Measurements from ENCODE around the gene IGHMBP2. TPM values are rescaled to one million over a fixed set of nuclear protein-coding genes. Genes with fewer than 3 reads are reported as not detected.
A peak's percentile ranks its signal among the peaks of the same experiment; 100 is the strongest.
"Not testable (repeated sequence)": the region's sequence is repeated elsewhere in the genome, so short reads cannot be mapped to it uniquely, and the experiment has no call there.

Gene IGHMBP2
- total RNA-seq, 2 experiments from 2014 or later, result 29.4 to 31.1 TPM

- CTCF ChIA-PET, result no interaction called here
- H3K4me1 Mint-ChIP-seq (ENCODE audit: low read depth), result peaks cover 11% of the 10 kb centered on the region
- no peak for DNase-seq
- H3K4me3 Mint-ChIP-seq, result no peak overlapping the region
- intact Hi-C loops (cut with micrococcal nuclease), result no loop called here
- H3K27ac Mint-ChIP-seq, result no peak overlapping the region
- H3K9me3 Mint-ChIP-seq, result no peaks in the 10 kb centered on the region
- H3K36me3 Mint-ChIP-seq (ENCODE audit: low read depth), result no peaks in the 10 kb centered on the region
- peaks cover 1% of the 10 kb centered on the region for H3K27me3 Mint-ChIP-seq (ENCODE audit: low read depth)
These were observed 64.9 kb downstream of the IGHMBP2 start for GRCh38 chr11:68968306-68969250.

- H3K9me3 Mint-ChIP-seq, result no peaks in the 10 kb centered on the region
- intact Hi-C loops (cut with micrococcal nuclease), result no loop called here
- no peaks in the 10 kb centered on the region for H3K36me3 Mint-ChIP-seq (ENCODE audit: low read depth)
- no peak overlapping the region for H3K4me3 Mint-ChIP-seq
- no peak overlapping the region for H3K27ac Mint-ChIP-seq
- CTCF ChIA-PET, result no interaction called here
- DNase-seq, result no peak
- H3K27me3 Mint-ChIP-seq (ENCODE audit: low read depth), result peaks cover 1% of the 10 kb centered on the region
- H3K4me1 Mint-ChIP-seq (ENCODE audit: low read depth), result peaks cover 7% of the 10 kb centered on the region
These were observed 65.7 kb downstream of the IGHMBP2 start for GRCh38 chr11:68969386-68969785.

DNA sequence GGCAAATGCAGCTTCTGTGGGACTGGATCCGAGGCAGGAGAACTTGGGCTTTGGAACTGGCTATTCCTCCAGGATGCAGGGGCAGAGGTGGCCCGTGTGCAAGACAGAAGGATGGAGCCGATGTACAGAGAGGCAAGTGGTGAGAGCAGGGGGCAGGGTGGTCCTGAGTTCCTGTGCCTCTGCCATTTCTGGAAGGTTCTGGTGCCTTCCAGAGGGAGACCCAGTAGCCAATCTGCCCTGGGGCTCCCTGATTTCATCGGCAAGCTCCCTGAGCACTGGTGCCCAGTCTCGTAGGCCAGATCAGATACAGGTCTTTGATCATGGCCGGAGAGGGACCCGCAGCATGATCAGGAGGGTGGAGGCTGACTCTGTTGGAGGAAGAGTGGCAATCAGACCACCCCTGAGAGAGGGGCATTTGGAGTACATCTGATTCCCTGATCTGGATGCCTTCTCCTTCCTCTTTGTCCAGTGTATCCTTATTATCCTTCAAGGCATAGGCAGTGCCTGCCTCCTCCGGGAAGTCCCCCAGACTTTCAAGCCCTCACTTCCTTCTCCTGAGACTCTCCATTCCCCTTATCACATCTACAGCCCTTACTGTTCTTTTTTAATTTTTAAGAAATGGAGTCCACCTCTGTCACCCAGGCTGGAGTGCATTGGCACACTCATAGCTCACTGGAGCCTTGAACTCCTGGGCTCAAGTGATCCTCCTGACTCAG, 67.4 kb downstream of the IGHMBP2 start:
- no peak overlapping the region for H3K4me3 Mint-ChIP-seq
- H3K27ac Mint-ChIP-seq, result no peak overlapping the region
- intact Hi-C loops (cut with micrococcal nuclease), result no loop called here
- CTCF ChIA-PET, result interaction anchor here (0.6 kb wide), 1 partner anchor 99 kb away, joined by 4 read pairs; no protein-coding TSS in a partner anchor
- H3K9me3 Mint-ChIP-seq, result no peaks in the 10 kb centered on the region
- peaks cover 2% of the 10 kb centered on the region for H3K4me1 Mint-ChIP-seq (ENCODE audit: low read depth)
- H3K27me3 Mint-ChIP-seq (ENCODE audit: low read depth), result peaks cover 1% of the 10 kb centered on the region
- DNase-seq, result no peak
- no peaks in the 10 kb centered on the region for H3K36me3 Mint-ChIP-seq (ENCODE audit: low read depth)

GRCh38 chr11:68973219-68973618, 69.5 kb downstream of the IGHMBP2 start:
- Mint-ChIP-seq H3K4me1 (ENCODE audit: low read depth) (no peaks in the 10 kb centered on the region), H3K27me3 (ENCODE audit: low read depth) (peaks cover 1% of the 10 kb centered on the region), H3K36me3 (ENCODE audit: low read depth) (no peaks in the 10 kb centered on the region), H3K9me3 (no peaks in the 10 kb centered on the region), H3K27ac (no peak overlapping the region), H3K4me3 (no peak overlapping the region)
- intact Hi-C loops (cut with micrococcal nuclease), result no loop called here
- CTCF ChIA-PET, result no interaction called here
- DNase-seq, result no peak

GRCh38 chr11:68973706-68974105, 70.0 kb downstream of the IGHMBP2 start:
- H3K36me3 Mint-ChIP-seq (ENCODE audit: low read depth); H3K27me3 Mint-ChIP-seq (ENCODE audit: low read depth); intact Hi-C loops (cut with micrococcal nuclease); DNase-seq; H3K4me1 Mint-ChIP-seq (ENCODE audit: low read depth); H3K4me3 Mint-ChIP-seq; H3K27ac Mint-ChIP-seq; CTCF ChIA-PET; H3K9me3 Mint-ChIP-seq: not testable (repeated sequence)

DNA sequence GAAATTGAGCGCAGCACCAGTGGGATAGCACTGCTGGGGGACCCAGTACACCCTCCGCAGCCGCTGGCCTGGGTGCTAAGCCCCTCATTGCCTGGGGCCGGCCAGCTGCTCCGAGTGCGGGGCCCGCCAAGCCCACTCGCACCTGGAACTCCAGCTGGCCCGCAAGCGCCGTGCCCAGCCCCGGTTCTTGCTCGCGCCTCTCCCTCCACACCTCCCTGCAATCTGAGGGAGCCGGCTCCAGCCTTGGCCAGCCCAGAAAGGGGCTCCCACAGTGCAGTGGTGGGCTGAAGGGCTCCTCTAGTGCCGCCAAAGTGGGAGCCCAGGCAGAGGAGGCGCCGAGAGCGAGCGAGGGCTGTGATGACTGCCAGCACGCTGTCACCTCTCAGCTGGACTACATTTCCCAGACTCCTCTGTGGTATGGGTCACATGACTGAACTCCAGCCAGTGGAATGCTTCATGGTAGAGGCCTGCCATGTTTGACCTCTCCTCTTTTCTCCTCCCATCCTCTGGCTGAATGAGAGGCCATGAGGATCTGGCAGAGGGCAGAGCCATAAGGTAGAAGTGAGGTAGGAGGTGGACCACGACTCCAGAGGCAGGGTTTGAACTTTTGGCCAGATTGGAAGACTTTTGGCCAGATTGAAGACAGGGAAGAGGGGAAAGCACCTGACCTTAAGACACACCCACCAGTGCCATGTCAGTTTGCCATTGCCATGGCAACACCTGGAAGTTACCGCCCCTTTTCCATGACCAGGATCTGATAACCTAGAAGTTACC, 70.9 kb downstream of the IGHMBP2 start:
- no peaks in the 10 kb centered on the region for H3K36me3 Mint-ChIP-seq (ENCODE audit: low read depth)
- no peak overlapping the region for H3K4me3 Mint-ChIP-seq
- H3K27ac Mint-ChIP-seq, result no peak overlapping the region
- H3K9me3 Mint-ChIP-seq, result no peaks in the 10 kb centered on the region
- intact Hi-C loops (cut with micrococcal nuclease), result no loop called here
- peak; percentile 18 for DNase-seq
- no peaks in the 10 kb centered on the region for H3K4me1 Mint-ChIP-seq (ENCODE audit: low read depth)
- CTCF ChIA-PET, result no interaction called here
- H3K27me3 Mint-ChIP-seq (ENCODE audit: low read depth), result peaks cover 1% of the 10 kb centered on the region

DNA sequence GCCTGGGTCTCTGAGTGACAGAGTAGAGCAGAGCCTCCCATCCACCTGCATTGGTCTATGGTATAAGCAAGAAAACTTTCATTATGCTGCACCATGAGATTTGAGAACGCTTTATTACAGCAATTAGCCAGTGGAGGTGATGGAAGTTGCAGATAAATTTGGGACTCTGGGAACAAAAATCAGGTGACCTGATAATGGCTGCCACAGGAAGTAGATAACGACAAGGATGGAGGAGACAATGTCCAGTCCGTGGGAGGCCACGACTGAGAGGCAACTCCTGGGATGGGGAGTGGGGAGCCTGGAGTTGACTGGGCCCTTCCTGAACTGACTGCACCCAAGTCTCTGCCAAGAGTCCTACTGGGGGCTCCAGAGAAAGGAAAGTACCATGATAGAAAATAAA, 72.4 kb downstream of the IGHMBP2 start:
- Mint-ChIP-seq H3K4me1 (ENCODE audit: low read depth) (no peaks in the 10 kb centered on the region), H3K27me3 (ENCODE audit: low read depth) (no peaks in the 10 kb centered on the region), H3K9me3 (no peaks in the 10 kb centered on the region), H3K4me3 (no peak overlapping the region), H3K27ac (no peak overlapping the region), H3K36me3 (ENCODE audit: low read depth) (no peaks in the 10 kb centered on the region)
- intact Hi-C loops (cut with micrococcal nuclease), result no loop called here
- DNase-seq, result no peak
- CTCF ChIA-PET, result no interaction called here

GRCh38 chr11:68976563-68976962, 72.9 kb downstream of the IGHMBP2 start:
- Mint-ChIP-seq H3K27ac (no peak overlapping the region), H3K4me3 (no peak overlapping the region), H3K27me3 (ENCODE audit: low read depth) (no peaks in the 10 kb centered on the region), H3K9me3 (no peaks in the 10 kb centered on the region), H3K36me3 (ENCODE audit: low read depth) (no peaks in the 10 kb centered on the region), H3K4me1 (ENCODE audit: low read depth) (no peaks in the 10 kb centered on the region)
- intact Hi-C loops (cut with micrococcal nuclease), result no loop called here
- DNase-seq, result no peak
- CTCF ChIA-PET, result no interaction called here

- Mint-ChIP-seq H3K4me3 (no peak overlapping the region), H3K27me3 (ENCODE audit: low read depth) (no peaks in the 10 kb centered on the region), H3K36me3 (ENCODE audit: low read depth) (no peaks in the 10 kb centered on the region), H3K27ac (no peak overlapping the region), H3K9me3 (peaks cover 5% of the 10 kb centered on the region), H3K4me1 (ENCODE audit: low read depth) (no peaks in the 10 kb centered on the region)
- intact Hi-C loops (cut with micrococcal nuclease), result no loop called here
- DNase-seq, result no peak
- CTCF ChIA-PET, result no interaction called here
These were observed 74.3 kb downstream of the IGHMBP2 start for GRCh38 chr11:68977781-68978625.

DNA sequence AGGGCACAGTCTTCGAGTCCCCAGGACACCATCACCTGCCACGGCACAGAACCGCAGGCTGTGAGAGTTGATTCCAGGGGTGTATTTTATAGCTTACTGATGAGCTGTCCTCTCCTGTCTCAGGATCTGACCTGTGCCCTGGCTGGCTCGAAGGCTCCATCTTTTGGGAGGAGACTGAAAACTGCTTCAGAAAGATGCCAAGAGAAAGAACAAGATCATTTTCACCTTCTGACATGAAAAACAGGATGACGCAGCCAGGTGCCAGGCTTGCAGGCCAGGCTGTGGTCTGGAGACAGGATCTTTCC, 74.9 kb downstream of the IGHMBP2 start:
- no peaks in the 10 kb centered on the region for H3K4me1 Mint-ChIP-seq (ENCODE audit: low read depth)
- H3K27ac Mint-ChIP-seq, result no peak overlapping the region
- no peaks in the 10 kb centered on the region for H3K27me3 Mint-ChIP-seq (ENCODE audit: low read depth)
- H3K9me3 Mint-ChIP-seq, result peaks cover 5% of the 10 kb centered on the region
- H3K4me3 Mint-ChIP-seq, result no peak overlapping the region
- intact Hi-C loops (cut with micrococcal nuclease), result no loop called here
- H3K36me3 Mint-ChIP-seq (ENCODE audit: low read depth), result no peaks in the 10 kb centered on the region
- no peak for DNase-seq
- CTCF ChIA-PET, result no interaction called here

DNA sequence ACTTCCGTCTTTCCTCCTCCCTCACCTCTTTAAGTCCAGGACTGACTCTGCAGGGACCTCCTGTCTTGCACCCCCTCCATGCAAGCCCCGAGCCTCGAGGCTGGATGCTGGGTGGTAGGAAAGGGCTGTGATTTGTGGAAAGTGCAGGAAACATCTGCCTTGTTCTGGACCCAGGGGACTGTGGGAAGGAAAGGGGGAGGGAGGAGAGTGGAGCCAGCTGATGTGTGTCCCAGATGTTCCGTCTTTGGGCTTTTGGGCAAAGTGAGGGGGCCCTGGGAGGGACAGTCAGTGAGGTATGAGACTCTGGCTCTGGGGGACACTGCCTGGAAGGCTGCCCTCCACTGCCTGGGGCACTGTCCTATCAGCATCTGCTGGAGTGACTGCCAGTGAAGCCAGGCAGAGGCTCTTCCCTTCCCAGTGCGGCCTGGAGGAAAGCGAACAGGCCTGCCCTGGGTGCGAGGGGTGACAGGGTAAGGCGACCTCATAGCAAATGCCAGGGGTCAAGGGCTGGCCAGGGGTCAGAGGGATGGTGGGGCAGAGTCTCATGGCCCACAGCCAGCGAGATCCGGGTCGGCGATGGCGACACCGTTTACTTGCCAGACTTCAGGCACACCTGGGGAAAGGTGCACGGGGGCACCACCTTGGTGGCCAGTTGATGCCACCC, 75.4 kb downstream of the IGHMBP2 start:
- Mint-ChIP-seq H3K4me1 (ENCODE audit: low read depth) (no peaks in the 10 kb centered on the region), H3K27me3 (ENCODE audit: low read depth) (no peaks in the 10 kb centered on the region), H3K27ac (no peak overlapping the region), H3K9me3 (peaks cover 5% of the 10 kb centered on the region), H3K4me3 (no peak overlapping the region), H3K36me3 (ENCODE audit: low read depth) (no peaks in the 10 kb centered on the region)
- CTCF ChIA-PET, result no interaction called here
- intact Hi-C loops (cut with micrococcal nuclease), result no loop called here
- no peak for DNase-seq
